ENCODE results near the gene BPTF.

DNA sequence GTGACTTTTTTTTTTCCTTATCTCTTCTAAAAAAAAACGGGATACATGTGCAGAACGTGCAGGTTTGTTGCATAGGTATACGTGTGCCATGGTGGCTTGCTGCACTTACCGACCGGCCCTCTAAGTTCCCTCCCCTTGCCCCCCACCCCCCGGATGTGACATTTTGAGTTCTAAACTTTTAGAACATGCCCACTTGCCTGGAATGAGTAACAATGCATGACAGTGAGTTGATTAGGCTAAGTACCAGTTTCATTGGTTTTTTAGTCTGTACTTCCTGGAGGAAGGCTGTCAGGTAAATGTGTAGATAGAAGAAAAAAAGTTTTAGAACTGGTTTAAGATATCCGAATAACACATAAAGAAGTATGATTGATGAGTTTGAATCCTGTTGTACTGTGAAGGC is 4.0 kb downstream of the BPTF start:
- TF ChIP-seq NRF1 (IDR thresholded peaks at IDR 0.05; ENCODE audit: low read depth, low read length): no peak
- TF ChIP-seq, protein P1, sequence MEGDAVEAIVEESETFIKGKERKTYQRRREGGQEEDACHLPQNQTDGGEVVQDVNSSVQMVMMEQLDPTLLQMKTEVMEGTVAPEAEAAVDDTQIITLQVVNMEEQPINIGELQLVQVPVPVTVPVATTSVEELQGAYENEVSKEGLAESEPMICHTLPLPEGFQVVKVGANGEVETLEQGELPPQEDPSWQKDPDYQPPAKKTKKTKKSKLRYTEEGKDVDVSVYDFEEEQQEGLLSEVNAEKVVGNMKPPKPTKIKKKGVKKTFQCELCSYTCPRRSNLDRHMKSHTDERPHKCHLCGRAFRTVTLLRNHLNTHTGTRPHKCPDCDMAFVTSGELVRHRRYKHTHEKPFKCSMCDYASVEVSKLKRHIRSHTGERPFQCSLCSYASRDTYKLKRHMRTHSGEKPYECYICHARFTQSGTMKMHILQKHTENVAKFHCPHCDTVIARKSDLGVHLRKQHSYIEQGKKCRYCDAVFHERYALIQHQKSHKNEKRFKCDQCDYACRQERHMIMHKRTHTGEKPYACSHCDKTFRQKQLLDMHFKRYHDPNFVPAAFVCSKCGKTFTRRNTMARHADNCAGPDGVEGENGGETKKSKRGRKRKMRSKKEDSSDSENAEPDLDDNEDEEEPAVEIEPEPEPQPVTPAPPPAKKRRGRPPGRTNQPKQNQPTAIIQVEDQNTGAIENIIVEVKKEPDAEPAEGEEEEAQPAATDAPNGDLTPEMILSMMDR (IDR thresholded peaks at IDR 0.05): no peak
- no peak for TF ChIP-seq POLR2AphosphoS5 (IDR thresholded peaks at IDR 0.05; ENCODE audit: low read depth, low read length)
- TF ChIP-seq, protein P2, sequence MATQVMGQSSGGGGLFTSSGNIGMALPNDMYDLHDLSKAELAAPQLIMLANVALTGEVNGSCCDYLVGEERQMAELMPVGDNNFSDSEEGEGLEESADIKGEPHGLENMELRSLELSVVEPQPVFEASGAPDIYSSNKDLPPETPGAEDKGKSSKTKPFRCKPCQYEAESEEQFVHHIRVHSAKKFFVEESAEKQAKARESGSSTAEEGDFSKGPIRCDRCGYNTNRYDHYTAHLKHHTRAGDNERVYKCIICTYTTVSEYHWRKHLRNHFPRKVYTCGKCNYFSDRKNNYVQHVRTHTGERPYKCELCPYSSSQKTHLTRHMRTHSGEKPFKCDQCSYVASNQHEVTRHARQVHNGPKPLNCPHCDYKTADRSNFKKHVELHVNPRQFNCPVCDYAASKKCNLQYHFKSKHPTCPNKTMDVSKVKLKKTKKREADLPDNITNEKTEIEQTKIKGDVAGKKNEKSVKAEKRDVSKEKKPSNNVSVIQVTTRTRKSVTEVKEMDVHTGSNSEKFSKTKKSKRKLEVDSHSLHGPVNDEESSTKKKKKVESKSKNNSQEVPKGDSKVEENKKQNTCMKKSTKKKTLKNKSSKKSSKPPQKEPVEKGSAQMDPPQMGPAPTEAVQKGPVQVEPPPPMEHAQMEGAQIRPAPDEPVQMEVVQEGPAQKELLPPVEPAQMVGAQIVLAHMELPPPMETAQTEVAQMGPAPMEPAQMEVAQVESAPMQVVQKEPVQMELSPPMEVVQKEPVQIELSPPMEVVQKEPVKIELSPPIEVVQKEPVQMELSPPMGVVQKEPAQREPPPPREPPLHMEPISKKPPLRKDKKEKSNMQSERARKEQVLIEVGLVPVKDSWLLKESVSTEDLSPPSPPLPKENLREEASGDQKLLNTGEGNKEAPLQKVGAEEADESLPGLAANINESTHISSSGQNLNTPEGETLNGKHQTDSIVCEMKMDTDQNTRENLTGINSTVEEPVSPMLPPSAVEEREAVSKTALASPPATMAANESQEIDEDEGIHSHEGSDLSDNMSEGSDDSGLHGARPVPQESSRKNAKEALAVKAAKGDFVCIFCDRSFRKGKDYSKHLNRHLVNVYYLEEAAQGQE (IDR thresholded peaks at IDR 0.05; ENCODE audit: low read depth, low read length): no peak
- no peak for TF ChIP-seq GABPA (IDR thresholded peaks at IDR 0.05; ENCODE audit: low read depth)
- TF ChIP-seq NFIC (IDR thresholded peaks at IDR 0.05; ENCODE audit: borderline replicate concordance): no peak
- no peak for TF ChIP-seq RAD21 (IDR thresholded peaks at IDR 0.05; ENCODE audit: low read length)
- TF ChIP-seq EZH2phosphoT487 (IDR thresholded peaks at IDR 0.05; ENCODE audit: borderline replicate concordance, low read depth): no peak

All from SK-N-SH (cell line).